Measurements from ENCODE around the gene F8.
A peak's percentile ranks its signal among the peaks of the same experiment; 100 is the strongest.

F8 gene

DNA sequence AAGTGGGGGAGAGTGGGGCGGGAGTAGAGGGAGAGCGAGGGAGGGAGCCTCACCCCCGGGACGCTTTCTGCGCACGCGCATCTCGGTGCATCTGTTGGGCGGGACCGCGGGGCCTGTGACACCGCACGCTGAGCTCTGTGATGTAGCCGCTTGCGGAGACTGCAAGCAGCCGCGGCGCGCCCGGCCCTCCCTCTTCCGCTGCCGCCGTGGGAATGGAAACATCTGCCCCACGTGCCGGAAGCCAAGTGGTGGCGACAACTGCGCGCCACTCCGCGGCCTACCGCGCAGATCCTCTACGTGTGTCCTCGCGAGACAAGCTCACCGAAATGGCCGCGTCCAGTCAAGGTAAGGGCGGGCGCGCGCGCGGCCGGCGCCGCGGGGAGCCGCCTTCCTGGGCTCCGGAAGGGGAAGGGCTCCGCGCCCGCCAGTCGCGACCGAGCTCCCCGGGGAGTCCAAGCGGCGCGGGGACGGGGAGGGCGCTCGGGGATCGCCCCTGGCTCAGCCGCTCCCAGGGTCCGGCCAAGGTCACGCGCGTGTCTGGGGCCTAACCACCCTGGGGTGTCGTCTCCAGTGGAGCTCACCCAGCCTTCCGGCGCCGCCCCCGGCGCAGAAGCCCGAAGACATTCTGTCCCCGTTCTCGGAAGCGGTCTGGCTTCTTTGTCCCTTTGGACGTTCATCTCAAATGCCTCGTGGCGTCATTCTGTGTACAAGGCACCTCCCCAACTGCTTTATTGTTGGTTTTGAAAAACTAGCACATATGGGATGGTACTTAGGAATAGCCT lies 4.4 kb upstream of the F8 start, which contains the start of gene FUNDC2 (continued):
- TF ChIP-seq ZNF449 (tag by site-specific recombination; IDR thresholded peaks at IDR 0.05) (peak; percentile 83), ZSCAN30 (tag by site-specific recombination; IDR thresholded peaks at IDR 0.05) (no peak; the same call in 1 of the 2 replicates), ZNF660 (tag by site-specific recombination; IDR thresholded peaks at IDR 0.05) (peak; percentile 59), ZNF645 (tag by site-specific recombination; IDR thresholded peaks at IDR 0.05) (no peak), ZBTB17 (tag by site-specific recombination; IDR thresholded peaks at IDR 0.05) (peak; percentile 64), GLIS1 (tag by site-specific recombination; IDR thresholded peaks at IDR 0.05) (peak; percentile 64), ZNF214 (tag by site-specific recombination; IDR thresholded peaks at IDR 0.05; ENCODE audit: borderline replicate concordance) (no peak), ZNF529 (tag by site-specific recombination; IDR thresholded peaks at IDR 0.05; ENCODE audit: insufficient replicate concordance) (no peak), KLF10 (tag by site-specific recombination; IDR thresholded peaks at IDR 0.05) (peak; percentile 60; the same call in 1 of the 2 replicates), ZBTB11 (tag by site-specific recombination; conservative IDR thresholded peaks at IDR 0.05; ENCODE audit: low read depth) (peak; percentile 91), KLF8 (tag by site-specific recombination; IDR thresholded peaks at IDR 0.05) (peak; percentile 84), ZNF548 (tag by site-specific recombination; IDR thresholded peaks at IDR 0.05) (no peak), ATF2 (tag by site-specific recombination; IDR thresholded peaks at IDR 0.05; ENCODE audit: low read depth) (no peak), ZNF777 (tag by site-specific recombination; IDR thresholded peaks at IDR 0.05; ENCODE audit: borderline replicate concordance) (no peak), ZNF561 (tag by site-specific recombination; IDR thresholded peaks at IDR 0.05; ENCODE audit: borderline replicate concordance) (peak; percentile 74), PATZ1 (tag by site-specific recombination; IDR thresholded peaks at IDR 0.05) (peak; percentile 81), ZNF335 (tag by site-specific recombination; conservative IDR thresholded peaks at IDR 0.05) (peak; percentile 67), ZNF600 (tag by site-specific recombination; IDR thresholded peaks at IDR 0.05) (peak; percentile 65), ZNF629 (tag by site-specific recombination; IDR thresholded peaks at IDR 0.05) (peak; percentile 66), YY2 (tag by site-specific recombination; IDR thresholded peaks at IDR 0.05) (peak; percentile 63), SP3 (tag by site-specific recombination; IDR thresholded peaks at IDR 0.05) (peak; percentile 67; the same call in 1 of the 2 replicates), SP7 (tag by site-specific recombination; IDR thresholded peaks at IDR 0.05) (peak; percentile 64), ZEB2 (tag by site-specific recombination; IDR thresholded peaks at IDR 0.05) (peak; percentile 88)
- TF ChIP-seq, protein P1, sequence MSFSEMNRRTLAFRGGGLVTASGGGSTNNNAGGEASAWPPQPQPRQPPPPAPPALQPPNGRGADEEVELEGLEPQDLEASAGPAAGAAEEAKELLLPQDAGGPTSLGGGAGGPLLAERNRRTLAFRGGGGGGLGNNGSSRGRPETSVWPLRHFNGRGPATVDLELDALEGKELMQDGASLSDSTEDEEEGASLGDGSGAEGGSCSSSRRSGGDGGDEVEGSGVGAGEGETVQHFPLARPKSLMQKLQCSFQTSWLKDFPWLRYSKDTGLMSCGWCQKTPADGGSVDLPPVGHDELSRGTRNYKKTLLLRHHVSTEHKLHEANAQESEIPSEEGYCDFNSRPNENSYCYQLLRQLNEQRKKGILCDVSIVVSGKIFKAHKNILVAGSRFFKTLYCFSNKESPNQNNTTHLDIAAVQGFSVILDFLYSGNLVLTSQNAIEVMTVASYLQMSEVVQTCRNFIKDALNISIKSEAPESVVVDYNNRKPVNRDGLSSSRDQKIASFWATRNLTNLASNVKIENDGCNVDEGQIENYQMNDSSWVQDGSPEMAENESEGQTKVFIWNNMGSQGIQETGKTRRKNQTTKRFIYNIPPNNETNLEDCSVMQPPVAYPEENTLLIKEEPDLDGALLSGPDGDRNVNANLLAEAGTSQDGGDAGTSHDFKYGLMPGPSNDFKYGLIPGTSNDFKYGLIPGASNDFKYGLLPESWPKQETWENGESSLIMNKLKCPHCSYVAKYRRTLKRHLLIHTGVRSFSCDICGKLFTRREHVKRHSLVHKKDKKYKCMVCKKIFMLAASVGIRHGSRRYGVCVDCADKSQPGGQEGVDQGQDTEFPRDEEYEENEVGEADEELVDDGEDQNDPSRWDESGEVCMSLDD (tag by site-specific recombination; IDR thresholded peaks at IDR 0.05) = peak; percentile 35; the same call in 1 of the 2 replicates
- TF ChIP-seq, protein P2, sequence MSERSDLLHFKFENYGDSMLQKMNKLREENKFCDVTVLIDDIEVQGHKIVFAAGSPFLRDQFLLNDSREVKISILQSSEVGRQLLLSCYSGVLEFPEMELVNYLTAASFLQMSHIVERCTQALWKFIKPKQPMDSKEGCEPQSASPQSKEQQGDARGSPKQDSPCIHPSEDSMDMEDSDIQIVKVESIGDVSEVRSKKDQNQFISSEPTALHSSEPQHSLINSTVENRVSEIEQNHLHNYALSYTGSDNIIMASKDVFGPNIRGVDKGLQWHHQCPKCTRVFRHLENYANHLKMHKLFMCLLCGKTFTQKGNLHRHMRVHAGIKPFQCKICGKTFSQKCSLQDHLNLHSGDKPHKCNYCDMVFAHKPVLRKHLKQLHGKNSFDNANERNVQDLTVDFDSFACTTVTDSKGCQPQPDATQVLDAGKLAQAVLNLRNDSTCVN (tag by site-specific recombination; optimal IDR thresholded peaks at IDR 0.05) = peak; percentile 96

Data from HEK293 (cell line).